ENCODE data around the gene MRPS18A. TPM values are rescaled to one million over a fixed set of nuclear protein-coding genes. Genes with fewer than 3 reads are reported as not detected.

MRPS18A gene
- total and polyA plus RNA-seq, 2 donors (not counting 1 experiment from before 2014, with no cell fraction given) = 39.6 to 46.3 TPM

- ATAC-seq (ENCODE audit: low read depth) (peak; percentile 66), DNase-seq (peak; percentile 95)
- ChIA-PET POLR2A (interaction anchor here (0.5 to 1.7 kb wide), 14 partner anchors 14 to 1066 kb away, joined by 3 to 9 read pairs (median 3); partner anchors contain the start of genes AARS2, HSP90AB1, POLH and RSPH9), CTCF (interaction anchor here (0.7 to 2.5 kb wide), 6 partner anchors 16 to 449 kb away, joined by 4 to 14 read pairs (median 5); partner anchors contain the start of genes POLH and XPO5)
- Histone ChIP-seq H3K36me3 (replicated peaks in 1 of 2; ENCODE audit: control extremely low read depth in 1 of 2, control insufficient read depth in 1 of 2, extremely low read depth in 1 of 2, insufficient read depth in 2 of 2, low read length in 1 of 2) (peaks cover 0 to 23% of the 10 kb centered on the region in 2 experiments), H4K20me1 (ENCODE audit: control insufficient read depth, insufficient read depth, low read length, poor library complexity, severe bottlenecking) (peaks cover 3% of the 10 kb centered on the region), H3K9ac (ENCODE audit: low read length) (peak overlapping the region; percentile 88), H3K4me1 (ENCODE audit: control insufficient read depth in 2 of 2, insufficient read depth in 2 of 2, low read length in 2 of 2) (peaks cover 22 to 33% of the 10 kb centered on the region in 2 donors), H3K27me3 (replicated peaks in 1 of 4; ENCODE audit: control extremely low read depth in 1 of 4, control insufficient read depth in 3 of 4, insufficient read depth in 4 of 4, low read length in 3 of 4) (no peaks in the 10 kb centered on the region), H3K4me2 (replicated peaks; ENCODE audit: low read depth, low read length, poor library complexity, severe bottlenecking) (peak overlapping the region; percentile 96), H3K79me2 (ENCODE audit: control insufficient read depth, insufficient read depth, low read length) (peaks cover 25% of the 10 kb centered on the region), H2AFZ (ENCODE audit: insufficient read depth, low read depth, low read length, poor library complexity, severe bottlenecking) (peak overlapping the region; percentile 96), H3K27ac (ENCODE audit: low read length in 2 of 2) (peak overlapping the region; percentile 70 to 84), H3K9me3 (ENCODE audit: control extremely low read depth in 1 of 3, control insufficient read depth in 2 of 3, insufficient read depth in 1 of 3, low read length in 2 of 3) (peaks cover 0 to 3% (median 0%) of the 10 kb centered on the region in 3 donors), H3K4me3 (ENCODE audit: control extremely low read depth in 1 of 5, extremely low read depth in 1 of 5, insufficient read depth in 1 of 5, low read depth in 2 of 5, low read length in 4 of 5) (peak overlapping the region; percentile 64 to 96 (median 90))
- H3K27me3 Mint-ChIP-seq = no peaks in the 10 kb centered on the region
- H3K4me3 Mint-ChIP-seq = peak overlapping the region; percentile 100
- peak overlapping the region; percentile 99 for H3K27ac Mint-ChIP-seq
- under 1% methylated on average over 34 of the region's 41 CpGs for WGBS (ENCODE audit: insufficient coverage)
- H3K4me1 Mint-ChIP-seq = peaks cover 32% of the 10 kb centered on the region
- TF ChIP-seq, protein P1, sequence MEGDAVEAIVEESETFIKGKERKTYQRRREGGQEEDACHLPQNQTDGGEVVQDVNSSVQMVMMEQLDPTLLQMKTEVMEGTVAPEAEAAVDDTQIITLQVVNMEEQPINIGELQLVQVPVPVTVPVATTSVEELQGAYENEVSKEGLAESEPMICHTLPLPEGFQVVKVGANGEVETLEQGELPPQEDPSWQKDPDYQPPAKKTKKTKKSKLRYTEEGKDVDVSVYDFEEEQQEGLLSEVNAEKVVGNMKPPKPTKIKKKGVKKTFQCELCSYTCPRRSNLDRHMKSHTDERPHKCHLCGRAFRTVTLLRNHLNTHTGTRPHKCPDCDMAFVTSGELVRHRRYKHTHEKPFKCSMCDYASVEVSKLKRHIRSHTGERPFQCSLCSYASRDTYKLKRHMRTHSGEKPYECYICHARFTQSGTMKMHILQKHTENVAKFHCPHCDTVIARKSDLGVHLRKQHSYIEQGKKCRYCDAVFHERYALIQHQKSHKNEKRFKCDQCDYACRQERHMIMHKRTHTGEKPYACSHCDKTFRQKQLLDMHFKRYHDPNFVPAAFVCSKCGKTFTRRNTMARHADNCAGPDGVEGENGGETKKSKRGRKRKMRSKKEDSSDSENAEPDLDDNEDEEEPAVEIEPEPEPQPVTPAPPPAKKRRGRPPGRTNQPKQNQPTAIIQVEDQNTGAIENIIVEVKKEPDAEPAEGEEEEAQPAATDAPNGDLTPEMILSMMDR (IDR thresholded peaks at IDR 0.05) = no peak
- TF ChIP-seq EZH2 (IDR thresholded peaks at IDR 0.05; ENCODE audit: borderline replicate concordance, insufficient read depth, low read depth, low read length, poor library complexity, severe bottlenecking) = no peak
- intact Hi-C loops (cut with micrococcal nuclease) = loop anchor here (1.0 to 10.0 kb wide), 11 partner anchors 16 to 700 kb away; partner anchors contain the start of genes CNPY3, DNPH1, KLHDC3 and MRPS18A
- H3K9me3 Mint-ChIP-seq (ENCODE audit: insufficient read depth) = no peaks in the 10 kb centered on the region
These were observed 57.9 kb downstream of the MRPS18A start for GRCh38 chr6:43629505-43630300.

All from B cell (primary cell).